GM12891 (cell line): ENCODE data around the gene FAM221A.

Experiments used
- POLR2A ChIP-seq: IDR thresholded peaks from 2 replicates; pipeline ENCODE4 v1.6.1; 2011; ENCODE audit warnings: low read depth, low read length, control low read depth
- POLR2AphosphoS5 ChIP-seq: IDR thresholded peaks from 2 replicates; pipeline ENCODE4 v1.6.1; 2011; ENCODE audit warnings: low read depth, low read length, control low read depth
- TAF1 ChIP-seq: IDR thresholded peaks from 2 replicates; pipeline ENCODE4 v1.6.1; 2011; ENCODE audit warnings: low read depth, low read length, control low read depth

DNA sequence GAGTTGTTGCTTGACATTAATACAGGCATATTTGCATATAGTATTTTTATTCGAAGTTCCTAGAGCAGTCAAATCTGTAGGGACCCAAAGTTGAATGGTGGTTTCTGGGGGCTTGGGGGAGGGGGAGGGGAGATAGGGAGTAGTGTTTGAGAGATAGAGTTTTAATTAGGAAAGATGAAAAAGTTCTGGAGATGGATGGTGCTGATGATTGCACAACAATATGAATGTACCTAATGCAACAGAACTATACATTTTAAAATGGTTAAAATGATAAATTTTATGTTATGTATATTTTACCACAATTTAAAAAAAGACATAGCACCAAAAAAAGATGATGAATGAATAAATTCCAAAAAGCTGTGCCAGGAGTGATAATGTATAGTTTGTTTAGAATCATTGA is 71.9 kb downstream of the FAM221A start:
- TF ChIP-seq POLR2AphosphoS5 (no peak), POLR2A (no peak), TAF1 (no peak)
